ENCODE results near the gene PEX26. TPM values are rescaled to one million over a fixed set of nuclear protein-coding genes. Genes with fewer than 3 reads are reported as not detected.
A peak's percentile ranks its signal among the peaks of the same experiment; 100 is the strongest.

The PEX26 gene
- total and polyA plus RNA-seq, 2 of the 13 experiments (the other 11 are each of a cell fraction or from before 2014, with no cell fraction given) = 10.6 to 25.1 TPM

DNA sequence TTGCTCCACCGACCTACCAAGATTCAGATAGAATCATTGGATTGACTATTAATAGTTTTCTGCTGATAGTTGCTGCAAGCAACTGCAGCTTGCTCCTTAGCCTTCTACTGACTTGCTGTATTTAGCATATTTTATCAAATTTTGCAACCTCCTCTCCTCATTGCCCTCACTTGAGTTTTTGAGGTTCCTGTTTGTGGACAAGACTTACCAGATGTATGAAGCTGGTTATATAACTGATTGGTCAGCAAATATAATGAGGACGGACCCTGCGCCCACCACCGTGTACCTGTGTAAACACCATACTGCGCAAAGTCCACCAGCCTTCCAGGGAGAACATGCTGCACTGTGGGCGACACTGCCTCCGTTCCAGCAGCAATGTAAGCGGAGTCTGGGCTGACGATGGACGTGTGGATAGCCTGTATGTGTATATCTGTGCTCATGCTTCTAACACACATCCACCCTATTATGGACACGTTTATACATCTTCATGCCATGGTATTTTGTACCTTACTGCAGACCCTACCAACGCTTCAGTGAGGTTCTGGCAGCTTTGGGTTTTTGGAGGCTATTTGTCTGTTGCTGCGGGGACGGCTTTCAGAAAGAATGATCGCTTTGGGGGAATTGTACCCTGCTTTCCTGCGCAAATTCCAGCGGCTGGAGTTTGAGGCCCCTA is 70.6 kb downstream of the PEX26 start (continued):
- no peak for TF ChIP-seq ZNF101 (CRISPR knock-in tag; IDR thresholded peaks at IDR 0.05; ENCODE audit: borderline replicate concordance, low read depth)
- TF ChIP-seq ZNF816 (CRISPR knock-in tag; IDR thresholded peaks at IDR 0.05; ENCODE audit: borderline replicate concordance) = no peak; the same call in 1 of the 2 replicates
- TF ChIP-seq KDM5B (CRISPR knock-in tag; IDR thresholded peaks at IDR 0.05; ENCODE audit: borderline replicate concordance) = peak; percentile 42; the same call in 1 of the 2 replicates
- TF ChIP-seq, protein P1, sequence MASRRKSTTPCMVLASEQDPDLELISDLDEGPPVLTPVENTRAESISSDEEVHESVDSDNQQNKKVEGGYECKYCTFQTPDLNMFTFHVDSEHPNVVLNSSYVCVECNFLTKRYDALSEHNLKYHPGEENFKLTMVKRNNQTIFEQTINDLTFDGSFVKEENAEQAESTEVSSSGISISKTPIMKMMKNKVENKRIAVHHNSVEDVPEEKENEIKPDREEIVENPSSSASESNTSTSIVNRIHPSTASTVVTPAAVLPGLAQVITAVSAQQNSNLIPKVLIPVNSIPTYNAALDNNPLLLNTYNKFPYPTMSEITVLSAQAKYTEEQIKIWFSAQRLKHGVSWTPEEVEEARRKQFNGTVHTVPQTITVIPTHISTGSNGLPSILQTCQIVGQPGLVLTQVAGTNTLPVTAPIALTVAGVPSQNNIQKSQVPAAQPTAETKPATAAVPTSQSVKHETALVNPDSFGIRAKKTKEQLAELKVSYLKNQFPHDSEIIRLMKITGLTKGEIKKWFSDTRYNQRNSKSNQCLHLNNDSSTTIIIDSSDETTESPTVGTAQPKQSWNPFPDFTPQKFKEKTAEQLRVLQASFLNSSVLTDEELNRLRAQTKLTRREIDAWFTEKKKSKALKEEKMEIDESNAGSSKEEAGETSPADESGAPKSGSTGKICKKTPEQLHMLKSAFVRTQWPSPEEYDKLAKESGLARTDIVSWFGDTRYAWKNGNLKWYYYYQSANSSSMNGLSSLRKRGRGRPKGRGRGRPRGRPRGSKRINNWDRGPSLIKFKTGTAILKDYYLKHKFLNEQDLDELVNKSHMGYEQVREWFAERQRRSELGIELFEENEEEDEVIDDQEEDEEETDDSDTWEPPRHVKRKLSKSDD (CRISPR knock-in tag; IDR thresholded peaks at IDR 0.05; ENCODE audit: low read depth) = peak; percentile 37; the same call in 1 of the 2 replicates
- no peak for TF ChIP-seq ZSCAN20 (CRISPR knock-in tag; IDR thresholded peaks at IDR 0.05; ENCODE audit: borderline replicate concordance)
- no peak for TF ChIP-seq ZNF670 (CRISPR knock-in tag; IDR thresholded peaks at IDR 0.05; ENCODE audit: borderline replicate concordance)
- 0 out of 2 replicates have a peak, but pooled peaks have one; percentile 49 for TF ChIP-seq PHF20 (CRISPR knock-in tag; IDR thresholded peaks at IDR 0.05)
- 0 out of 2 replicates have a peak, but pooled peaks have one; percentile 28 for TF ChIP-seq ZMAT3 (CRISPR knock-in tag; conservative IDR thresholded peaks at IDR 0.05)
- TF ChIP-seq, protein P2, sequence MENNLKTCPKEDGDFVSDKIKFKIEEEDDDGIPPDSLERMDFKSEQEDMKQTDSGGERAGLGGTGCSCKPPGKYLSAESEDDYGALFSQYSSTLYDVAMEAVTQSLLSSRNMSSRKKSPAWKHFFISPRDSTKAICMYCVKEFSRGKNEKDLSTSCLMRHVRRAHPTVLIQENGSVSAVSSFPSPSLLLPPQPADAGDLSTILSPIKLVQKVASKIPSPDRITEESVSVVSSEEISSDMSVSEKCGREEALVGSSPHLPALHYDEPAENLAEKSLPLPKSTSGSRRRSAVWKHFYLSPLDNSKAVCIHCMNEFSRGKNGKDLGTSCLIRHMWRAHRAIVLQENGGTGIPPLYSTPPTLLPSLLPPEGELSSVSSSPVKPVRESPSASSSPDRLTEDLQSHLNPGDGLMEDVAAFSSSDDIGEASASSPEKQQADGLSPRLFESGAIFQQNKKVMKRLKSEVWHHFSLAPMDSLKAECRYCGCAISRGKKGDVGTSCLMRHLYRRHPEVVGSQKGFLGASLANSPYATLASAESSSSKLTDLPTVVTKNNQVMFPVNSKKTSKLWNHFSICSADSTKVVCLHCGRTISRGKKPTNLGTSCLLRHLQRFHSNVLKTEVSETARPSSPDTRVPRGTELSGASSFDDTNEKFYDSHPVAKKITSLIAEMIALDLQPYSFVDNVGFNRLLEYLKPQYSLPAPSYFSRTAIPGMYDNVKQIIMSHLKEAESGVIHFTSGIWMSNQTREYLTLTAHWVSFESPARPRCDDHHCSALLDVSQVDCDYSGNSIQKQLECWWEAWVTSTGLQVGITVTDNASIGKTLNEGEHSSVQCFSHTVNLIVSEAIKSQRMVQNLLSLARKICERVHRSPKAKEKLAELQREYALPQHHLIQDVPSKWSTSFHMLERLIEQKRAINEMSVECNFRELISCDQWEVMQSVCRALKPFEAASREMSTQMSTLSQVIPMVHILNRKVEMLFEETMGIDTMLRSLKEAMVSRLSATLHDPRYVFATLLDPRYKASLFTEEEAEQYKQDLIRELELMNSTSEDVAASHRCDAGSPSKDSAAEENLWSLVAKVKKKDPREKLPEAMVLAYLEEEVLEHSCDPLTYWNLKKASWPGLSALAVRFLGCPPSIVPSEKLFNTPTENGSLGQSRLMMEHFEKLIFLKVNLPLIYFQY (CRISPR knock-in tag; IDR thresholded peaks at IDR 0.05; ENCODE audit: borderline replicate concordance) = peak; percentile 84
- 0 out of 2 replicates have a peak, but pooled peaks have one; percentile 22 for TF ChIP-seq ZKSCAN1 (IDR thresholded peaks at IDR 0.05; ENCODE audit: low read length)
- no peak for TF ChIP-seq NPAS2 (CRISPR knock-in tag; IDR thresholded peaks at IDR 0.05; ENCODE audit: borderline replicate concordance)
- TF ChIP-seq, protein P3, sequence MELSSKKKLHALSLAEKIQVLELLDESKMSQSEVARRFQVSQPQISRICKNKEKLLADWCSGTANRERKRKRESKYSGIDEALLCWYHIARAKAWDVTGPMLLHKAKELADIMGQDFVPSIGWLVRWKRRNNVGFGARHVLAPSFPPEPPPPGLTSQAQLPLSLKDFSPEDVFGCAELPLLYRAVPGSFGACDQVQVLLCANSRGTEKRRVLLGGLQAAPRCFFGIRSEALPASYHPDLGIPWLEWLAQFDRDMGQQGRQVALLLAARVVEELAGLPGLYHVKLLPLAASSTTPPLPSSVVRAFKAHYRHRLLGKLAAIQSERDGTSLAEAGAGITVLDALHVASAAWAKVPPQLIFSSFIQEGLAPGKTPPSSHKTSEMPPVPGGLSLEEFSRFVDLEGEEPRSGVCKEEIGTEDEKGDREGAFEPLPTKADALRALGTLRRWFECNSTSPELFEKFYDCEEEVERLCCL (CRISPR knock-in tag; IDR thresholded peaks at IDR 0.05; ENCODE audit: borderline replicate concordance) = peak; percentile 85; the same call in 1 of the 2 replicates
- TF ChIP-seq, protein P4, sequence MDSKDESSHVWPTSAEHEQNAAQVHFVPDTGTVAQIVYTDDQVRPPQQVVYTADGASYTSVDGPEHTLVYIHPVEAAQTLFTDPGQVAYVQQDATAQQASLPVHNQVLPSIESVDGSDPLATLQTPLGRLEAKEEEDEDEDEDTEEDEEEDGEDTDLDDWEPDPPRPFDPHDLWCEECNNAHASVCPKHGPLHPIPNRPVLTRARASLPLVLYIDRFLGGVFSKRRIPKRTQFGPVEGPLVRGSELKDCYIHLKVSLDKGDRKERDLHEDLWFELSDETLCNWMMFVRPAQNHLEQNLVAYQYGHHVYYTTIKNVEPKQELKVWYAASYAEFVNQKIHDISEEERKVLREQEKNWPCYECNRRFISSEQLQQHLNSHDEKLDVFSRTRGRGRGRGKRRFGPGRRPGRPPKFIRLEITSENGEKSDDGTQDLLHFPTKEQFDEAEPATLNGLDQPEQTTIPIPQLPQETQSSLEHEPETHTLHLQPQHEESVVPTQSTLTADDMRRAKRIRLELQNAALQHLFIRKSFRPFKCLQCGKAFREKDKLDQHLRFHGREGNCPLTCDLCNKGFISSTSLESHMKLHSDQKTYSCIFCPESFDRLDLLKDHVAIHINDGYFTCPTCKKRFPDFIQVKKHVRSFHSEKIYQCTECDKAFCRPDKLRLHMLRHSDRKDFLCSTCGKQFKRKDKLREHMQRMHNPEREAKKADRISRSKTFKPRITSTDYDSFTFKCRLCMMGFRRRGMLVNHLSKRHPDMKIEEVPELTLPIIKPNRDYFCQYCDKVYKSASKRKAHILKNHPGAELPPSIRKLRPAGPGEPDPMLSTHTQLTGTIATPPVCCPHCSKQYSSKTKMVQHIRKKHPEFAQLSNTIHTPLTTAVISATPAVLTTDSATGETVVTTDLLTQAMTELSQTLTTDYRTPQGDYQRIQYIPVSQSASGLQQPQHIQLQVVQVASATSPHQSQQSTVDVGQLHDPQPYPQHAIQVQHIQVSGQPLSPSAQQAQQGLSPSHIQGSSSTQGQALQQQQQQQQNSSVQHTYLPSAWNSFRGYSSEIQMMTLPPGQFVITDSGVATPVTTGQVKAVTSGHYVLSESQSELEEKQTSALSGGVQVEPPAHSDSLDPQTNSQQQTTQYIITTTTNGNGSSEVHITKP (CRISPR knock-in tag; IDR thresholded peaks at IDR 0.05; ENCODE audit: low read depth) = no peak
- 0 out of 2 replicates have a peak, but pooled peaks have one; percentile 11 for TF ChIP-seq ZMYM2 (CRISPR knock-in tag; IDR thresholded peaks at IDR 0.05)
